ENCODE results near the gene IRAG1. TPM values are rescaled to one million over a fixed set of nuclear protein-coding genes. Genes with fewer than 3 reads are reported as not detected.

The IRAG1 gene
- total and polyA plus RNA-seq, 2 of the 13 experiments (the other 11 are each of a cell fraction or from before 2014, with no cell fraction given) = 0.13 to 0.20 TPM

DNA sequence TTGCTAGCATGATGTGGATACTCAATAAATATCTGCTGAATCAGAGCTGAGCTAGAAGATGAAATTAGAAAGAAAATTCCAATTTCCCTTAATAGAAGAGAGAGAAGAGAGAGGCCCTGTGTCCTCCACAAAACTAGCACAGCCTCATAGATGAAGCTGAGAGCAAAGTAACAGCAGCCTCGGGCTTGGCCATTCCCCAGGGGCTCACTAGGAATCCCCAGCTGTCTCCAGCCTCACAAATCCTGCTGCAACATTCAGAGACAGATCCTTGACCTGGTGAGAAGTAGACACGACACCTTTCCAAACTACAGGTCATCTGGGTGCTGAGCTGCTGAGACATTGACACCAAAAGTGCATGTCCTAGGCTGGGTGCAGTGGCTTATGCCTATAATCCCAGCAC is 26.1 kb upstream of the IRAG1 start:
- no TSS peak for BruUV-seq (replicated peaks)
- 8% methylated on average over 2 of the region's 2 CpGs for WGBS (ENCODE audit: low lambda C conversion rate)
- Histone ChIP-seq H4K20me1 (ENCODE audit: insufficient read depth, low read length) (no peaks in the 10 kb centered on the region), H3K27me3 (ENCODE audit: control insufficient read depth in 1 of 2, insufficient read depth in 2 of 2, low read length in 2 of 2) (peaks cover 5 to 21% of the 10 kb centered on the region in 2 experiments; a peak in 3 of 5 replicates), H3K79me2 (ENCODE audit: insufficient read depth, low read length) (no peaks in the 10 kb centered on the region), H3K9me3 (ENCODE audit: low read length) (no peaks in the 10 kb centered on the region), H3K36me3 (replicated peaks in 1 of 2; ENCODE audit: control insufficient read depth in 1 of 2, insufficient read depth in 2 of 2, low read length in 2 of 2) (no peaks in the 10 kb centered on the region), H3K4me3 (replicated peaks in 1 of 3; ENCODE audit: insufficient read depth in 1 of 3, low read depth in 2 of 3, low read length in 3 of 3) (no peak overlapping the region), H3K4me1 (ENCODE audit: insufficient read depth, low read length) (no peaks in the 10 kb centered on the region), H3K27ac (ENCODE audit: extremely low read length, insufficient read depth, low read length) (no peak overlapping the region), H2AFZ (ENCODE audit: low read length) (no peak overlapping the region), H3K4me2 (ENCODE audit: low read depth, low read length) (no peak overlapping the region), H3K9ac (ENCODE audit: insufficient read depth, low read depth, low read length) (no peak overlapping the region)
- ChIA-PET POLR2A (no interaction called here), CTCF (ENCODE audit: low intra/inter-chr PET ratio, low total read pairs) (no interaction called here)
- in situ Hi-C loops (cut with HindIII; ENCODE audit: extremely low pct_ligation_motif_present, low pct_unique_long_range_greater_than_20kb) = no loop called here
- FAIRE-seq (no peak), DNase-seq (ENCODE audit: low spot score) (no peak), ATAC-seq (no peak)
- intact Hi-C loops (cut with micrococcal nuclease; ENCODE audit: unreplicated experiment) = no loop called here
- TF ChIP-seq RFX1 (IDR thresholded peaks at IDR 0.05) = no peak
- TF ChIP-seq ZKSCAN5 (CRISPR knock-in tag; IDR thresholded peaks at IDR 0.05) = no peak
- no peak for TF ChIP-seq ZNF781 (CRISPR knock-in tag; IDR thresholded peaks at IDR 0.05; ENCODE audit: borderline replicate concordance, not compliant biosample characterization)
- TF ChIP-seq DMAP1 (CRISPR knock-in tag; IDR thresholded peaks at IDR 0.05) = no peak
- TF ChIP-seq ZNF292 (CRISPR knock-in tag; IDR thresholded peaks at IDR 0.05; ENCODE audit: borderline replicate concordance, low read depth) = no peak
- no peak for TF ChIP-seq FOXC1 (CRISPR knock-in tag; IDR thresholded peaks at IDR 0.05; ENCODE audit: borderline replicate concordance)
- TF ChIP-seq RARA (CRISPR knock-in tag; IDR thresholded peaks at IDR 0.05) = no peak
- TF ChIP-seq, protein P1, sequence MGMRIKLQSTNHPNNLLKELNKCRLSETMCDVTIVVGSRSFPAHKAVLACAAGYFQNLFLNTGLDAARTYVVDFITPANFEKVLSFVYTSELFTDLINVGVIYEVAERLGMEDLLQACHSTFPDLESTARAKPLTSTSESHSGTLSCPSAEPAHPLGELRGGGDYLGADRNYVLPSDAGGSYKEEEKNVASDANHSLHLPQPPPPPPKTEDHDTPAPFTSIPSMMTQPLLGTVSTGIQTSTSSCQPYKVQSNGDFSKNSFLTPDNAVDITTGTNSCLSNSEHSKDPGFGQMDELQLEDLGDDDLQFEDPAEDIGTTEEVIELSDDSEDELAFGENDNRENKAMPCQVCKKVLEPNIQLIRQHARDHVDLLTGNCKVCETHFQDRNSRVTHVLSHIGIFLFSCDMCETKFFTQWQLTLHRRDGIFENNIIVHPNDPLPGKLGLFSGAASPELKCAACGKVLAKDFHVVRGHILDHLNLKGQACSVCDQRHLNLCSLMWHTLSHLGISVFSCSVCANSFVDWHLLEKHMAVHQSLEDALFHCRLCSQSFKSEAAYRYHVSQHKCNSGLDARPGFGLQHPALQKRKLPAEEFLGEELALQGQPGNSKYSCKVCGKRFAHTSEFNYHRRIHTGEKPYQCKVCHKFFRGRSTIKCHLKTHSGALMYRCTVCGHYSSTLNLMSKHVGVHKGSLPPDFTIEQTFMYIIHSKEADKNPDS (CRISPR knock-in tag; IDR thresholded peaks at IDR 0.05) = no peak
